Liver (tissue), 9 donors: ENCODE data around the gene MATN4. TPM values are rescaled to one million over a fixed set of nuclear protein-coding genes. Genes with fewer than 3 reads are reported as not detected.

Source experiments
- DNase-seq: peaks from one replicate; pipeline ENCODE4 v3.0.0-alpha.2; 2017; ENCODE audit warnings: low spot score
- H3K27ac ChIP-seq, 2 donors: one replicate each; pipeline ENCODE4 v1.7.0; 2013; ENCODE audit warnings: inconsistent platforms in 2 of 2, low read length in 2 of 2, control low read depth in 1 of 2, low read depth in 1 of 2, mild to moderate bottlenecking in 1 of 2
- H3K27me3 ChIP-seq, 4 donors: one replicate each; pipeline versions ENCODE4 v1.6.1 to v1.7.0; 2013; ENCODE audit warnings: low read length in 3 of 4, inconsistent platforms in 1 of 4, mild to moderate bottlenecking in 1 of 4, moderate library complexity in 1 of 4; ENCODE audit not compliant: control insufficient read depth in 4 of 4, insufficient read depth in 4 of 4
- H3K36me3 ChIP-seq, 4 donors: one replicate each; pipeline versions ENCODE4 v1.6.1 to v1.7.0; 2013; ENCODE audit warnings: low read length in 3 of 4, mild to moderate bottlenecking in 3 of 4, low read depth in 1 of 4, moderate library complexity in 1 of 4; ENCODE audit not compliant: control insufficient read depth in 4 of 4, insufficient read depth in 3 of 4
- H3K4me1 ChIP-seq, 4 donors: one replicate each; pipeline versions ENCODE4 v1.6.1 to v1.7.0; 2013; ENCODE audit warnings: low read length in 3 of 4, mild to moderate bottlenecking in 3 of 4, moderate library complexity in 1 of 4; ENCODE audit not compliant: control insufficient read depth in 4 of 4, insufficient read depth in 4 of 4
- H3K4me3 ChIP-seq, 3 donors: one replicate each; pipeline versions ENCODE4 v1.6.1 to v1.7.0; 2013; ENCODE audit warnings: low read length in 3 of 3, control low read depth in 1 of 3, low read depth in 1 of 3, mild to moderate bottlenecking in 1 of 3
- H3K9ac ChIP-seq, 2 donors: one replicate each; pipeline ENCODE4 v1.7.0; 2013; ENCODE audit warnings: low read length in 2 of 2, mild to moderate bottlenecking in 2 of 2, moderate library complexity in 2 of 2, control low read depth in 1 of 2, low read depth in 1 of 2
- H3K9me3 ChIP-seq, 4 donors: one replicate each; pipeline versions ENCODE4 v1.6.1 to v1.7.0; 2013; ENCODE audit warnings: low read length in 3 of 4; ENCODE audit not compliant: control insufficient read depth in 4 of 4
- ATF3 ChIP-seq: IDR thresholded peaks from 2 replicates; pipeline ENCODE4 v1.6.1; 2016; ENCODE audit warnings: antibody characterized with exemption
- EGR1 ChIP-seq, 2 donors: IDR thresholded peaks; 2 replicates each; pipeline ENCODE4 v1.6.1; 2016 to 2018; ENCODE audit warnings: antibody characterized with exemption in 2 of 2, low read depth in 2 of 2
- FOXA1 ChIP-seq: IDR thresholded peaks from 2 replicates; pipeline ENCODE4 v1.6.1; 2016; ENCODE audit warnings: antibody characterized with exemption
- FOXA2 ChIP-seq: IDR thresholded peaks from 2 replicates; pipeline ENCODE4 v1.6.1; 2016; ENCODE audit warnings: antibody characterized with exemption
- GABPA ChIP-seq, 2 donors: IDR thresholded peaks in 1 of 2; conservative IDR thresholded peaks in 1 of 2; 2 replicates each; pipeline ENCODE4 v1.6.1; 2016; ENCODE audit warnings: antibody characterized with exemption in 2 of 2, mild to moderate bottlenecking in 1 of 2, moderate library complexity in 1 of 2
- HNF4A ChIP-seq, 2 donors: conservative IDR thresholded peaks; 2 replicates each; pipeline ENCODE4 v1.6.1; 2016; ENCODE audit warnings: antibody characterized with exemption in 2 of 2, mild to moderate bottlenecking in 2 of 2
- HNF4G ChIP-seq: IDR thresholded peaks from 2 replicates; pipeline ENCODE4 v1.6.1; 2016; ENCODE audit warnings: antibody characterized with exemption
- JUND ChIP-seq, 2 donors: IDR thresholded peaks; 2 replicates each; pipeline ENCODE4 v1.6.1; 2016; ENCODE audit warnings: antibody characterized with exemption in 2 of 2
- NR2F2 ChIP-seq: IDR thresholded peaks from 2 replicates; pipeline ENCODE4 v1.6.1; 2016; ENCODE audit warnings: antibody characterized with exemption
- RAD21 ChIP-seq, 2 donors: IDR thresholded peaks; 2 replicates each; pipeline ENCODE4 v1.6.1; 2016; ENCODE audit warnings: antibody characterized with exemption in 2 of 2, mild to moderate bottlenecking in 2 of 2
- REST ChIP-seq: IDR thresholded peaks from 2 replicates; pipeline ENCODE4 v1.6.1; 2016; ENCODE audit warnings: antibody characterized with exemption, mild to moderate bottlenecking
- RXRA ChIP-seq, 2 donors: IDR thresholded peaks; 2 replicates each; pipeline ENCODE4 v1.6.1; 2017 to 2018; ENCODE audit warnings: antibody characterized with exemption in 2 of 2, mild to moderate bottlenecking in 1 of 2
- SP1 ChIP-seq: IDR thresholded peaks from 2 replicates; pipeline ENCODE4 v1.6.1; 2018; ENCODE audit warnings: antibody characterized with exemption, mild to moderate bottlenecking
- TAF1 ChIP-seq: conservative IDR thresholded peaks from 2 replicates; pipeline ENCODE4 v1.6.1; 2016; ENCODE audit warnings: antibody characterized with exemption, mild to moderate bottlenecking
- YY1 ChIP-seq: IDR thresholded peaks from 2 replicates; pipeline ENCODE4 v1.6.1; 2016; ENCODE audit warnings: antibody characterized with exemption, mild to moderate bottlenecking
- WGBS: extraction: QIAGEN DNeasy Blood & Tissue Kit; methylation state at CpG from one replicate; pipeline ENCODE4 v1.1.7; 2013; 5-methylcytosine and 5-hydroxymethylcytosine counted together
- polyA plus RNA-seq, 2 donors: library from polyadenylated mRNA; stranded (reverse) in 1 of 2; unstranded in 1 of 2; fragments of 200-250 nt in 1 of 2; fragments of >200 nt in 1 of 2; fragmentation: Nextera tagmentation in 1 of 2; extraction: Ambion mirVana in 1 of 2; gene quantifications; one replicate each; pipeline versions ENCODE4 v1.2.1 to v1.2.3, GENCODE V29; 2013 to 2015
- total RNA-seq, 2 donors: library from RNA; depleted of rRNA; stranded (reverse); fragments of >200 nt; gene quantifications; one replicate each; pipeline ENCODE4 v1.2.3, GENCODE V29; 2014
- TF ChIP-seq, protein P1 (sequence below): IDR thresholded peaks from 2 replicates; pipeline ENCODE4 v1.6.1; 2016; ENCODE audit warnings: antibody characterized with exemption
- TF ChIP-seq, protein P2 (sequence below): fragments of 150-350 bp; IDR thresholded peaks from 2 replicates; pipeline ENCODE4 v1.5.1; 2017; ENCODE audit warnings: improper control_type of control experiment, low read depth, low read length; ENCODE audit not compliant: missing input control
- TF ChIP-seq, protein P3 (sequence below): IDR thresholded peaks from 2 replicates; pipeline ENCODE4 v1.6.1; 2016; ENCODE audit warnings: antibody characterized with exemption
- donor health status: healthy.
- donor health status: healthy.
- donor health status: healthy.
- donor health status: healthy.
- donor health status: healthy.

Gene MATN4
- total and polyA plus RNA-seq, 4 donors, result 0.05 TPM; not detected in 3

DNA sequence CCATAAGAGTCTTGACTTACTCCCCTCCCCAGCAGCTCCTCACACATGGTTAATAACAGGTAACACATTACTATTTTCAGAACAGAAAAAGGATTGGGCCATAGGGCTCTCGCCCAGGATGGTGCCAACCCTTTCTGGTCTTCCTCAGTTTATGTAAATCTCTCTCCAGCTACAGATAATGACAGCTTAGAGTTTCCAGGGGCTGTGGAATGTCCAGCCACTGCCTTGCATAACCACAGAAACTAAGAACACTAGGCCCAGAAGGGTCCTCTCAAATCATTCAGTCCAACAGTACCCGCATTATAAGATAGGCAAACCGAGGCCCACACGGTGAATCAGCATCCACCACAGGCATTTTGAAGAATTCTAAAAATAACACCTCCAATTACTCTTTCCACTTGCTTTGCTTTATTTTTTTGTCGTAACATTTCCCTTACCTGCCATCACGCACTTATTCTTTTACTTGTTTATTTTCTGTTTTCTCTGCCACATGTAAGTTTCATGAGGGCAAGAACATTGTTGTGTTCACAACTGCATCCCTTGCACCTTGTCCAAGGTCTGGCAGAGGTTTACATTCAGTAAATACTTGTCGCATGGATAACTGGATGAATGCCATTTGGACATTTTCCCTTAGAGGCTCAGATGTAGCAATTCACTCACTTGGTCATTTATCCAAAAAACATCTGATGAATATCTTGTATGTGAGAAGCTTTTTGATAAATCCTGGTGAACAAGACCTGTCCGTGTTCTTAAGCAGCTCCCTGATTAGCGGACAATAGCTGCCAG is 46.5 kb upstream of the MATN4 start:
- Histone ChIP-seq H3K27ac (no peak overlapping the region), H3K36me3 (no peaks in the 10 kb centered on the region), H3K9ac (no peak overlapping the region), H3K4me1 (peaks cover 7 to 26% (median 18%) of the 10 kb centered on the region in 4 donors), H3K9me3 (no peaks in the 10 kb centered on the region), H3K4me3 (no peak overlapping the region), H3K27me3 (no peaks in the 10 kb centered on the region)
- TF ChIP-seq YY1 (peak; percentile 24), SP1 (peak; percentile 72), NR2F2 (no peak), RXRA (IDR thresholded peaks at IDR 0.05) (peak; percentile 28 to 72), FOXA2 (peak; percentile 55), TAF1 (no peak), JUND (IDR thresholded peaks at IDR 0.05) (no peak), GABPA (IDR thresholded peaks at IDR 0.05 in 1 of 2, conservative IDR thresholded peaks at IDR 0.05 in 1 of 2) (no peak), HNF4G (peak; percentile 60), FOXA1 (no peak), RAD21 (IDR thresholded peaks at IDR 0.05) (no peak), REST (no peak), ATF3 (no peak), HNF4A (conservative IDR thresholded peaks at IDR 0.05) (peak; percentile 90 to 93), EGR1 (IDR thresholded peaks at IDR 0.05; ENCODE audit: low read depth in 2 of 2) (no peak)
- TF ChIP-seq, protein P1, sequence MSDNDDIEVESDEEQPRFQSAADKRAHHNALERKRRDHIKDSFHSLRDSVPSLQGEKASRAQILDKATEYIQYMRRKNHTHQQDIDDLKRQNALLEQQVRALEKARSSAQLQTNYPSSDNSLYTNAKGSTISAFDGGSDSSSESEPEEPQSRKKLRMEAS, result peak; percentile 28
- TF ChIP-seq, protein P2, sequence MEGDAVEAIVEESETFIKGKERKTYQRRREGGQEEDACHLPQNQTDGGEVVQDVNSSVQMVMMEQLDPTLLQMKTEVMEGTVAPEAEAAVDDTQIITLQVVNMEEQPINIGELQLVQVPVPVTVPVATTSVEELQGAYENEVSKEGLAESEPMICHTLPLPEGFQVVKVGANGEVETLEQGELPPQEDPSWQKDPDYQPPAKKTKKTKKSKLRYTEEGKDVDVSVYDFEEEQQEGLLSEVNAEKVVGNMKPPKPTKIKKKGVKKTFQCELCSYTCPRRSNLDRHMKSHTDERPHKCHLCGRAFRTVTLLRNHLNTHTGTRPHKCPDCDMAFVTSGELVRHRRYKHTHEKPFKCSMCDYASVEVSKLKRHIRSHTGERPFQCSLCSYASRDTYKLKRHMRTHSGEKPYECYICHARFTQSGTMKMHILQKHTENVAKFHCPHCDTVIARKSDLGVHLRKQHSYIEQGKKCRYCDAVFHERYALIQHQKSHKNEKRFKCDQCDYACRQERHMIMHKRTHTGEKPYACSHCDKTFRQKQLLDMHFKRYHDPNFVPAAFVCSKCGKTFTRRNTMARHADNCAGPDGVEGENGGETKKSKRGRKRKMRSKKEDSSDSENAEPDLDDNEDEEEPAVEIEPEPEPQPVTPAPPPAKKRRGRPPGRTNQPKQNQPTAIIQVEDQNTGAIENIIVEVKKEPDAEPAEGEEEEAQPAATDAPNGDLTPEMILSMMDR, result no peak
- TF ChIP-seq, protein P3, sequence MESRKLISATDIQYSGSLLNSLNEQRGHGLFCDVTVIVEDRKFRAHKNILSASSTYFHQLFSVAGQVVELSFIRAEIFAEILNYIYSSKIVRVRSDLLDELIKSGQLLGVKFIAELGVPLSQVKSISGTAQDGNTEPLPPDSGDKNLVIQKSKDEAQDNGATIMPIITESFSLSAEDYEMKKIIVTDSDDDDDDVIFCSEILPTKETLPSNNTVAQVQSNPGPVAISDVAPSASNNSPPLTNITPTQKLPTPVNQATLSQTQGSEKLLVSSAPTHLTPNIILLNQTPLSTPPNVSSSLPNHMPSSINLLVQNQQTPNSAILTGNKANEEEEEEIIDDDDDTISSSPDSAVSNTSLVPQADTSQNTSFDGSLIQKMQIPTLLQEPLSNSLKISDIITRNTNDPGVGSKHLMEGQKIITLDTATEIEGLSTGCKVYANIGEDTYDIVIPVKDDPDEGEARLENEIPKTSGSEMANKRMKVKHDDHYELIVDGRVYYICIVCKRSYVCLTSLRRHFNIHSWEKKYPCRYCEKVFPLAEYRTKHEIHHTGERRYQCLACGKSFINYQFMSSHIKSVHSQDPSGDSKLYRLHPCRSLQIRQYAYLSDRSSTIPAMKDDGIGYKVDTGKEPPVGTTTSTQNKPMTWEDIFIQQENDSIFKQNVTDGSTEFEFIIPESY, result no peak
- DNase-seq, result no peak
- WGBS, result 71% methylated on average over 9 of the region's 9 CpGs
